NCI-H2107 treated with DMSO at 0.1 percent for 48 hours (cell line): ENCODE data around the gene ANXA6.

ENCODE experiments used
- DNase-seq: peaks from one replicate; lab custom pipeline; 2025; ENCODE audit not compliant: unreplicated experiment; lab: John Stamatoyannopoulos, UW

Gene ANXA6

GRCh38 chr5:151106043-151106442, 51.5 kb downstream of the ANXA6 start:
- DNase-seq, result no peak

GRCh38 chr5:151105561-151105960, 52.0 kb downstream of the ANXA6 start:
- DNase-seq, result no peak

DNA sequence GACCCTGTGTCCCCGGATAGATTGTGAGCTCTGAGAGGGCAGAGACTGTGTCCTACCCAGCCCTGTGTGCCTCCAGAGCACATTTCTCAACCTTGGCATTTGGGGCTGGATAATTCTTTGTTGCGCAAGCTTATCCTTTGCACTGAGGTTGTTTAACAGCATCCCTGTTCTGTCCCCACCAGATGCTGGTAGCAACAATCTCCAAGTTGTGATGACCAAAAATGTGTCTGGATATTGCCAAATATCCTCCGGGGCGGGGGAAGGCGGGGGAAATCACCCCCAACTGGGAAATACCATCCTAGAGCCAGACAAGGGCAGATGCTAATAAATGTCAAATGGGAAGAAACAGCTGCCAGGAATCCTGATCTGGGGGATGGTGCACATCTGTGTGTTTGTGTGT, 52.8 kb downstream of the ANXA6 start:
- DNase-seq, result no peak

DNA sequence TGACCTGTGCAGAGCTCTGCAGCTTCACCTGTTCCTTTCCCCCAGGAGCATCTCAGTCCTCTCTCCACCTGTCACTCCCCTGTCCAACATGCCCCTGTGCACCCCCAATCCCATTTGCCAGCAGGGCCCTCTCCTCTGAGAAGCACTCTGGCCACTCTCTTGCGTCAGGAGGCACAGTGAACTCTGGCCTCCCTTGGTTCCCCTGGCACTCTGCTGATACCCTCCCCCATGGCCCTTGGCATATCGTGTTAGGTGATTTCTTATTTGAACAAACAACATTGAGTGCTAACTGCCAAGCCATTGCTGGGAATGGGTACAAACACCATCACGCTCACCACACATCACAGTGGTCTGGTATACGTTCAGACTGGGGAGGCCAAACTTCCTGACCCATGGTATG, 55.8 kb downstream of the ANXA6 start:
- no peak for DNase-seq

DNA sequence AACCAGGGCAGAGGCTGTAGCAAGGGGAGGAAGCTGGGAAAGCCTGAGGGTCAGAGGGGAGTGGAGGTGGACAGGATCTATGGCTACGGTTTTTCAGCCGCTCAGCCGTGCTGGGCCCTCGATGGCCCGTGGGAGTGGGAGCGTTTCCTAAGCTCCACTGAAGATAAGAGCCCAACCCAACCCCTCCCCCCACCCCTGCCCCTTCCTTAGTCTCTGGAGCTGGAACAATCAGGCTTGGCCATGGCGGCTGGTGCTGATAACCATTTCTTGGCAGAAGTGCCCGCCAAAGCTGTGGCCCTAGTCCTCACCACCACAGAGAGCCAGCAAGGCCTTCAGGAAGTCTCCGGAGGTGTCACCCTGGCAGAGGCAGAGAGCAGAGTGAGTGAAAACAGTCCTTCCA, 56.4 kb downstream of the ANXA6 start:
- no peak for DNase-seq

DNA sequence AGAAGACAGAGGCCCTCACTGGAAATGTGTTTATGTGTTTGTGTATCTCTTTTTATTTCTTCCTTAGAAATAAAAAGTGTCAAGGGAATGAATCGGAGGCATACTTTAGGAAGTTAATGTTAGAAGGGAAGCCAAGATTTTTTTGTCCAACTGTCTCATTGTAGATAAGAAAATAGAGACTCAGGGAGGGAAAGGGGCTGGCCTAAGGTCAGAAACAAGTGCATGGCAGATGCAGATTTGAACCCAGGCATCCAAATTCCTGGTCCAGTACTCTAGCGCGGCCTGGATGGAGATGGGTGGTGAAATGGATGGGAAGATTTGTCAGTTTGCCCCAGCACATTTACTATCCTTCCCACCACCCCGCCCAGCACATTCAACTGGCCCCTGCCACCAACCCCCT, 56.9 kb downstream of the ANXA6 start:
- no peak for DNase-seq

- DNase-seq, result no peak
Observed at GRCh38 chr5:151098768-151099121, 58.8 kb downstream of the ANXA6 start.

- no peak for DNase-seq
Observed at GRCh38 chr5:151097820-151098767, 59.5 kb downstream of the ANXA6 start.

DNA sequence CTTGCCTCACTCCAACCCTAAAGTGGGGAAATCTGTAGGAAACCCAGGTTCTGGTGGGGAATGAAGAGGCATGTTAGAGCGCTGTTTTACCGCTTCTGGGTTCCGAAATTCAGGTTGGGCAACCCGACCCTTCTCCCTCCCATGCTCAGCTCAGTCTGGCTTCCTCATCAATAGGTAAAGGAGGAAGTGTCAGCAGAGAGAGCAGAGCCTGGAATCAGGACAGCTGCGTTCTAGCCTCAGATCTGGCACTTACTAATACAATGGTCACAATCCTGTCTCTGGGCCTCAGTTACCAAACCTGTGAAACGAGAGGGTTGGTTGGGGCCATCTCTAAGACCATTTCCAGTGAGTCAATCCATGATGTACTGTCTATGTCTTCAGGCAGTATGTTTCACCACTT, 60.5 kb downstream of the ANXA6 start:
- no peak for DNase-seq

DNA sequence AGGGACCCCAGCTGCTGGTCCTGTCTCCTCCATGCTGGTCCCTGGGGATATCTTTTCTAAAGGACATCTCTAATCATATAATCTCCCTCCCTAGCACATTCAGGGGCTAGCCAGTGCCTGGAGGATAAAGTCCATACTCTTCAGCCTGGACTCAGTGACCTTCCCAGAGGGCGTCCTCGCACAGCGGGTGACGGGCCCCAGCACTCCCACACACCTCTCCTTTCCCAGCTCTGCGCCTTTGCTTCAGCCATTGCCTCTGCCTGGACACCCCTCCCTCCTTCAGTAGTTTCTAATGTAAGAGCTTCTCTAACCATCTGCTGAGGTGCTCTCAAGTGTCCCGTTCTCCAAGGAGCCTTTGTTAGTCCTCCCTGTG, 61.6 kb downstream of the ANXA6 start:
- DNase-seq, result no peak

- DNase-seq, result no peak
Observed at GRCh38 chr5:151095341-151096000, 62.1 kb downstream of the ANXA6 start.

DNA sequence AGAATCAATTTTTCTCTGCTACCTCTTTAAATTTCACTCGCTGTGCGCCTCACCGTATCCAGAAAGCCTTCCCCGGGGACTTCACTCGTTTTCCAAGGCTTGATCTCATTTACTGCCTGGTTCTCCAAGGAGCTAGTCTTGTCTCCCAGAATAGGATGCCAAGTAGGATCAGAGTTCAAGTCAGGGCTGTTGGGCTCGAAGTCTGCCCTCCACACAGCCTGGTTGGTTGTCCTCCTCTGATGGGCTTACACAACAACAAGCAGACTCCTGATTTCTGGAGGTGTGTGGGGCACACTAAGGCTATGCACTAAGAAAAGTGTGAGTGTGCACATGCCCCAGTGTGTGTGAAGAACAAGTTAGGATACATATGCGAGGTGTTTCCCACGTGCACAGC, 62.7 kb downstream of the ANXA6 start:
- DNase-seq, result no peak

DNA sequence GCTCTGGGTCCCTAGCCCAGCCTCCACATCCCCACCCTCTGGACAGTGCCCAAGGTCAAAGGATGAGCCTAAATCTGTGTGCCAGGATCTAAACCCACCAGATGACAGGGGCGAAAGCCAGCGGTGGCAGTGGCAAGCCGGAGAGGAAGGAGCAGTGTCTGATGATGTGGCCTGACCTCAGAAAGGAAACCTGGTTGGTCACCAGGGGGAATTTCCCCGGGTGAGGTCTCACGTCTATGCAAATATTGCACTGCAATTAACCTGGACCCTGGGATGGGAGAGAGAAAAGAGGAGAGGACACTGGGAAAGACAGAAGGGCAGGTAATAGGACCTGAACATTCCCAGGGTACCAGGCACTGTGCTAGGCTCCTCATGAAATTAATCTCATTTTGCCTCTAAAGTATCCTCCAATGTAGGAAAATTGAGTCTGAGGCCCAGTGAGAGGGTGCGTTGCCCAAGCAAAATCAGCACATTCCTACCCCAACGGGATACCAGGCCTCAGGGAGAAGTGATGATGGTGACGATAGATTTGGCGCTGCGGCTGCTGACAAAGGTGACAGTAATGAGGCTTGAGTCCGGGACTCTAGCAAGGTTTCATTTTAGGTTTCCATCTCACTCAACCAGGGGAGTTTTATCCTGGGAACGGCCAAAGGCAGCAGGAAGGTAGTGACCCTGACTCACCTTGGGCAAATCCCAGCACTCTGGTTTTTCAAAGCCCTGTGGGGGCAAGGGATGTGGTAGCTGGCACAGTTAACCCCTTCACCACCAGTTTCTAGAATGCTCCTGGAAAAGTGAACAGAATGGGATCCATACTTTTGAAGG, 63.3 kb downstream of the ANXA6 start:
- DNase-seq, result no peak

GRCh38 chr5:151093476-151093889, 64.1 kb downstream of the ANXA6 start:
- no peak for DNase-seq

- no peak for DNase-seq
Observed at GRCh38 chr5:151092762-151093161, 64.8 kb downstream of the ANXA6 start.

- no peak for DNase-seq
Observed at GRCh38 chr5:151089726-151090125, 67.9 kb downstream of the ANXA6 start.

DNA sequence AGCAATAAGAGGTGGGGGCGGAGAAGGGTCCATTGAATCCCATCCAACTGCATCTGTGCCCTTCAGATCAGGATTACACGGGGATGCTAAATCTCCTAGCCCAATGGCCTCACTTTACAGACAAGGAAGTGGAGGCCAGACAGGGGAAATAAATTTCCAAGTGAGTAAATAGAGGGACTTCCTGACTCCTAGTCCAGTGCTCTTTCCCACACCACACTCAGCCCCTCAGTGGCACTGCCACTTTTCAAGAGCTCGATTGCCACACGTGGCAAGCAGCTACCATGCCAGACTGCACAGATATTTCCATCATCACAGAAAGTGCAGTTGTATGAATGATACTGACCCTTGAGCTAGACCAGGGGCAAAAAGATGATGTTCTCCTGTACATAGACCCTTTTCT, 68.6 kb downstream of the ANXA6 start:
- no peak for DNase-seq

- DNase-seq, result no peak
Observed at GRCh38 chr5:151087486-151087885, 70.1 kb downstream of the ANXA6 start.

- no peak for DNase-seq
Observed at GRCh38 chr5:151086905-151087360, 70.6 kb downstream of the ANXA6 start.

DNA sequence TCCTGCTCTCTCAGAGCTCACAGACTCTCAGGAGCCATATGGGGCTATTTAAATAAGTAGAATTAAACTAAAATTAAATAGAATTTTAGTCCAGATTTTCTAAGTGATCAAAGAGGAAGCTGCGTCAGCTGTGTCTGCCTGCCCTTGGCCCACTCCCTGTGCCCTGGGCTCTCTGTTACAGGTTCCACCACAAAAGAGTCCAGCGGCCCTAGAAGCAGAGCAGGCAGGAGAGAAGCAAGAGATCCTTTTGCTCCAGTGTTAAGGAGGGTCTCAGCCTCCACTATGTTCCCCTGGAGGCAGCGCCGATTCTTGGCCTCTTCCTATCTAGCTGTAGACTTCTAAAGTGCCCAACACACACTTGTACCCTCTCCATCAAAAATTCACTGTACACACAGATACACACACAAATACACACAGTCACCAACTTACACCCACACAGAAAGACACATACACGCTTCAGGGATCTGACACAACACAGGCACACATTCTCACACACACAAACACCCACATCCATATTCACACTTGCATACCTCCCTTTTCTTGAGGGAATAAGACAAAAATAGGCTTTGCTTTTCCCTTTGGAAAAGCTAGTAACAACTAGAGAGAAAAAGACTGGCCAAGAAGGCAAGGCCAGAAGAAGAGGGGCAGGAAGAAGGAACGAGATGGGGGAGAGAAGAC, 71.2 kb downstream of the ANXA6 start:
- no peak for DNase-seq

GRCh38 chr5:151085517-151086041, 72.0 kb downstream of the ANXA6 start:
- no peak for DNase-seq
